GM10248 (cell line): Measurements from ENCODE around the gene NEK10.

Experiments
- CTCF ChIA-PET: fragments of 300-600 bp; sonication (Branson Sonifier 250); formaldehyde crosslinking; extraction: SDS; loops from one replicate; lab custom pipeline; 2021; ENCODE audit warnings: antibody characterized with exemption; lab: Yijun Ruan, JAX
- POLR2A ChIA-PET: fragments of 350-650 bp; sonication (Branson Sonifier 250); formaldehyde crosslinking; extraction: SDS; loops from one replicate; lab custom pipeline; 2020; ENCODE audit warnings: antibody characterized with exemption; lab: Yijun Ruan, JAX
- DNase-seq: peaks from one replicate; pipeline ENCODE4 v3.0.0; 2012; ENCODE audit errors: extremely low spot score
- CTCF ChIP-seq: IDR thresholded peaks from 2 replicates; pipeline ENCODE4 v1.5.1; 2012; ENCODE audit warnings: mild to moderate bottlenecking, low read depth; ENCODE audit errors: extremely low read depth, missing control alignments, control extremely low read depth

The NEK10 gene

DNA sequence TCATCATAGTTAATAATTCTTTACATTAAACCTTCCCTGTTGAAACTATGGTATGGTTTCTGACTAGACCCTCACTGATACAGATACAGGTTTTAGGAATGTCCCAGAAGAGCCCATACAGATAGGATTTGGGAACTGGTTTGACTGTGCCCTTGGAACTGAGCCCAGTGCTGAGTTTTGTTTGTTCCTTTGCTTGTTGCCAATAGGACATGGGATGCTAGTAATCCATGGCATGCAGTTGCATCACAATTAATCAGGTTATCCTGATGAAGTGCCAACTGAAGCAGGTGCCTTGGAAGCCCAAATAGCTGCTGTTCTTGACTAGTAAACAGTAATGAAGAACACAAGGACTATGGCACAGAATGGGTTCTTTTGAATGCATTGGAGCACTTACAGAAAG is 230.6 kb downstream of the NEK10 start:
- ChIA-PET POLR2A (no interaction called here), CTCF (interaction anchor here (0.9 kb wide), 1 partner anchor 538 kb away, joined by 3 read pairs; no protein-coding TSS in a partner anchor)
- TF ChIP-seq CTCF, result no peak
- no peak for DNase-seq

GRCh38 chr3:27138005-27138404 is 231.2 kb downstream of the NEK10 start:
- POLR2A ChIA-PET, result no interaction called here
- CTCF ChIA-PET, result interaction anchor here (0.7 to 1.5 kb wide), 5 partner anchors 8 to 544 kb away, joined by 3 to 5 read pairs (median 4); no protein-coding TSS in a partner anchor
- no peak for TF ChIP-seq CTCF
- DNase-seq, result no peak

GRCh38 chr3:27134171-27134796 is 234.9 kb downstream of the NEK10 start:
- ChIA-PET POLR2A (no interaction called here), CTCF (interaction anchor here (0.8 to 3.1 kb wide), 24 partner anchors 9 to 1188 kb away, joined by 3 to 33 read pairs (median 4); no protein-coding TSS in a partner anchor)
- peak; percentile 58 for DNase-seq
- peak; percentile 83 for TF ChIP-seq CTCF

GRCh38 chr3:27133060-27133459 is 236.1 kb downstream of the NEK10 start:
- CTCF ChIA-PET, result interaction anchor here (1.2 to 3.1 kb wide), 2 partner anchors 12 to 548 kb away, joined by 3 to 33 read pairs; no protein-coding TSS in a partner anchor

GRCh38 chr3:27130796-27131195 is 238.4 kb downstream of the NEK10 start:
- DNase-seq, result no peak
- ChIA-PET POLR2A (no interaction called here), CTCF (interaction anchor here (0.7 to 1.8 kb wide), 4 partner anchors 14 to 554 kb away, joined by 3 to 4 read pairs (median 3); no protein-coding TSS in a partner anchor)
- TF ChIP-seq CTCF, result no peak

More at GRCh38 chr3:27133060-27133459, 236.1 kb downstream of the NEK10 start:
- POLR2A ChIA-PET, result no interaction called here
- DNase-seq, result no peak
- no peak for TF ChIP-seq CTCF

GRCh38 chr3:27127879-27128278 is 241.3 kb downstream of the NEK10 start:
- no peak for DNase-seq
- no peak for TF ChIP-seq CTCF
- ChIA-PET POLR2A (no interaction called here), CTCF (interaction anchor here (1.1 to 1.5 kb wide), 4 partner anchors 10 to 40 kb away, joined by 3 to 4 read pairs (median 3); no protein-coding TSS in a partner anchor)
